GM10248 (cell line): ENCODE results near the gene STOML1.
"Not testable (repeated sequence)": the region's sequence is repeated elsewhere in the genome, so short reads cannot be mapped to it uniquely, and the experiment has no call there.

Experiments used
- CTCF ChIA-PET: fragments of 300-600 bp; sonication (Branson Sonifier 250); formaldehyde crosslinking; extraction: SDS; loops from one replicate; lab custom pipeline; 2021; ENCODE audit warnings: antibody characterized with exemption; lab: Yijun Ruan, JAX
- POLR2A ChIA-PET: fragments of 350-650 bp; sonication (Branson Sonifier 250); formaldehyde crosslinking; extraction: SDS; loops from one replicate; lab custom pipeline; 2020; ENCODE audit warnings: antibody characterized with exemption; lab: Yijun Ruan, JAX
- DNase-seq: peaks from one replicate; pipeline ENCODE4 v3.0.0; 2012; ENCODE audit errors: extremely low spot score
- CTCF ChIP-seq: IDR thresholded peaks from 2 replicates; pipeline ENCODE4 v1.5.1; 2012; ENCODE audit warnings: mild to moderate bottlenecking, low read depth; ENCODE audit errors: extremely low read depth, missing control alignments, control extremely low read depth

STOML1 gene

DNA sequence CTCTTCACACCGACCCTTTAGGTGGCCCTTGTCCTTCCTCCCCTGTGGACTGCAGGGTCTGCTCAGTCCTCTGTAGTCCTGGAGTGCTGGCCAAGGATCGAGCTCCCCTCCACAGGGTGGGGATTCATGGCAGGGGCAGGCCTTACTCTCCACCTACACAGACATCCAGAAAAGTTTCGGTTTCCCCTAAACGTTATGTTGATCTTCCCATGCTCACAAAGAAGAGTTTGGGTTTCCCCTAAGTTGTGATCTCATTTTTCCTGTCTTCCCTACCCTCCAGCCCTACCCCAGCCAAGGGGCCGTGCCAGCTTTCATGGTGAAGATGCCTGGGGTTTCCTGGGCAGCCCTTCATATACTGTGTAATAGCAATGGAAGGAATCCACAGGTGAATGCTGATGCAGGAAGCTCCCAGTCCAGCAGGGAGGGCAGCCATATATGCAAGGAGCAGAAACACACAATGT lies 10.3 kb downstream of the STOML1 start:
- POLR2A ChIA-PET: no interaction called here
- no peak for TF ChIP-seq CTCF
- no peak for DNase-seq
- CTCF ChIA-PET: interaction anchor here (1.6 to 3.5 kb wide), 3 partner anchors 9 to 18 kb away, joined by 5 to 17 read pairs (median 6); partner anchors contain the start of gene PML

DNA sequence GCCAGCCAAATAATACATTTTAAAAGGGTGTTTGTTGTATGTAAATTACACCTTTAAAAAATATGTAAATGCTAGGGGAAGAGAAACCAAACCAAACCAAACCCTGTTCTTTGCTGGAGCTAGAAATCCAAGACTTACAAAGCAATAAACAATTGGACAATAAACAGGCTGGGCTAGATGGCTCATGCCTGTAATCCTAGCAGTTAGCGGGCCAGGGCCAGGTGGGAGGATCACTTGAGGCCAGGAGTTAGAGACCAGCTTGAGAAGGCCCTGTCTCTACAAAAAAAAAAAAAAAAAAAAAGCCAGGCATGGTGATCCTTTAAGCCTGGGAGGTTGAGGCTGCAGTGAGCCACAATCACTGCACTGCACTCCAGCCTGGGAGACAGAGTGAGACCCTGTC lies 12.5 kb downstream of the STOML1 start:
- ChIA-PET POLR2A (interaction anchor here (0.7 kb wide), 1 partner anchor 21 kb away, joined by 10 read pairs; no protein-coding TSS in a partner anchor), CTCF (interaction anchor here (1.4 to 12.6 kb wide), 2 partner anchors 9 to 12 kb away, joined by 4 to 162 read pairs; partner anchors contain the start of genes PML and STOML1)
- TF ChIP-seq CTCF: no peak
- DNase-seq: no peak

DNA sequence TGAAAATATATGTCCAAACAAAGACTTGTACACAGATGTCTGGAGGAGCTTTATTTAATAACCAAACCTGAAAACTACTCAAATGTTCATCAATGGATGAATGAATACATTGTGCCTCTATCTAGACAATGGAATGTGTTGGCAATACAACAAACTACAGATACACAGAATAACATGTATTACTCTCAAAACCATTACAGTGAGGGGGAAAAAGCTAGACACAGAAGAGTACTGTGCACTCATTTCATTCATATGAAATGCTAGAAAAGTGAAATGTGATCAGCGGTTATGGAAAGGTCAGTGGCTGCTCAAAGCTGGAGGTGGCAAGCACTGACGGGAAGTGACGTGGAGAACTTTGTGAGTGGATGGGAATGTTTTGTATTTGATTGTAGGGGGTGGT lies 13.2 kb downstream of the STOML1 start:
- no peak for DNase-seq
- CTCF ChIA-PET: interaction anchor here (0.7 to 12.6 kb wide), 3 partner anchors 9 to 13 kb away, joined by 3 to 162 read pairs (median 4); partner anchors contain the start of genes PML and STOML1
- POLR2A ChIA-PET: interaction anchor here (0.7 kb wide), 1 partner anchor 21 kb away, joined by 10 read pairs; no protein-coding TSS in a partner anchor
- TF ChIP-seq CTCF: no peak

DNA sequence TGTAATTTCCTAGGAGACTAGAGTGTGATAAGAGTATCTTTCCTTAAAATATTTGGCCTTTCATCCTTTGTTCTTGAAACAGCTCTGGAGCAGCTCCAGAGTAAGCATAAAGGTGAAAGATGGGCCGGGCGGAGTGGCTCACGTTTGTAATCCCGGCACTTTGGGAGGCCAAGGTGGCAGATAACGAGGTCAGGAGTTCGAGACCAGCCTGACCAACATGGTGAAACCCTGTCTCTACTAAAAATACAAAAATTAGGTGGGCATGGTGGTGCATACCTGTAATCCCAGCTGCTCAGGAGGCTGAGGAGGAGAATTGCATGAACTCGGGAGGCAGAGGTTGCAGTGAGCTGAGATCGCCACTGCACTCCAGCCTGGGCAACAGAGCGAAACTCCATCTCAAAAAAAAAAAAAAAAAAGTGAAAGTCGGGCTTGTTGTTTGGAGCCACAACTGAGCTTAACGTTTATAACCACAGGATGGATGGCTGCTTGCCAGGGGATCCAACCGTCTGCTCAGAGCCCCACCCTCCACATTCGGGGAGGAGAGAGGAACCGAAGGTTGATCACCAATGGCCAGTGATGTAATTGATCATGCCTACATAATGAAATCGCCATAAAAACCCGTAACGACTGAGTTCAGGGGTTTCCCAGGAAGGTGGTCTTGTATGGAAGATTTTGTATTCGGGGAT lies 16.5 kb downstream of the STOML1 start:
- POLR2A ChIA-PET: interaction anchor here (0.7 kb wide), 1 partner anchor 151 kb away, joined by 4 read pairs; no protein-coding TSS in a partner anchor
- not testable (repeated sequence) for DNase-seq
- CTCF ChIA-PET: interaction anchor here (0.9 to 12.6 kb wide), 7 partner anchors 11 to 345 kb away, joined by 3 to 162 read pairs (median 15); partner anchors contain the start of genes PML and STOML1

GRCh38 chr15:73973683-73974200 lies 18.4 kb downstream of the STOML1 start:
- POLR2A ChIA-PET, DNase-seq: not testable (repeated sequence)
- CTCF ChIA-PET: interaction anchor here (0.8 to 12.6 kb wide), 16 partner anchors 8 to 347 kb away, joined by 3 to 162 read pairs (median 8); partner anchors contain the start of genes PML and STOML1

GRCh38 chr15:73972984-73973682 lies 19.0 kb downstream of the STOML1 start:
- TF ChIP-seq CTCF: peak; percentile 90
- DNase-seq: peak; percentile 86
- POLR2A ChIA-PET: interaction anchor here (0.6 kb wide), 1 partner anchor 21 kb away, joined by 4 read pairs; the partner anchor contains the start of gene PML
- CTCF ChIA-PET: interaction anchor here (0.6 to 12.6 kb wide), 38 partner anchors 8 to 1301 kb away, joined by 3 to 162 read pairs (median 6); partner anchors contain the start of genes PML and STOML1

DNA sequence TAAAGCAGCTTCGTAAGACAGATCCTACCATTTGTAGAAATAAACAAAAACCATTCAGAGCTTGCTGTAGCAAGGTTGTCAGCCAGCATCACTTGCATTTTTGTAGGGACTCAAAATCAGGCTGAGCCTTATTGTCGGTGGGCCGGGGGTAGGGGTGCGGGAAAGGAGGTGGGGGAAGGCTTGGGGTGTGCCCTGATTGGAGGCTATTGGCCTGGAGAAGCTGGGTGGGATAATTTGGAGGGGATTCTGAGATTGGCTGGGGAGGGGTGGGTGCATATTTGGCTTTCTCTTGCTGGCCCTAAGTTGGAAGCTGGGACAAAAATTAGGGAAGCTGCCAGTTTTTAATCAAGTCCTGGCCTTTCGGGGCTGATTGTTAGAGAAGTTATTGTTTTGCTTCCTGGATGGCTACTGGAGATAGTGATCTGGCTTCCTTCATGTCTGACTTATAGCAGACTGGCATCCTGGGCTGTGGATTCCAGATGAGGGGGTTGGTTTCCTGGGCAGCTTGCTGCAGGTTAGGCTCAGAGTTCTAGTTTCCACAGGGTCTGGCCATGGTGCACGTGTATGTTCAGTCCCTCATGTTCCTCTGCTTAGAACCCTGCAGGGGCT lies 22.8 kb downstream of the STOML1 start:
- TF ChIP-seq CTCF: no peak
- ChIA-PET CTCF (interaction anchor here (0.9 to 12.6 kb wide), 3 partner anchors 19 to 38 kb away, joined by 3 to 162 read pairs (median 3); partner anchors contain the start of genes PML and STOML1), POLR2A (no interaction called here)
- DNase-seq: no peak
